ENCODE measurements around the gene TYW1B. TPM values are rescaled to one million over a fixed set of nuclear protein-coding genes. Genes with fewer than 3 reads are reported as not detected.
"Not testable (repeated sequence)": the region's sequence is repeated elsewhere in the genome, so short reads cannot be mapped to it uniquely, and the experiment has no call there.

The TYW1B gene
- total RNA-seq, 1 experiment from 2014 or later: 5.5 TPM

GRCh38 chr7:72850746-72851145 is 22.7 kb upstream of the TYW1B start:
- H3K27me3 Mint-ChIP-seq (ENCODE audit: low read depth); H3K9me3 ChIP-seq (ENCODE audit: control insufficient read depth, low read depth, low read length); H3K4me1 ChIP-seq (ENCODE audit: insufficient read depth, low read length); H3K79me2 ChIP-seq (ENCODE audit: insufficient read depth, low read length); H3K27me3 ChIP-seq (ENCODE audit: insufficient read depth, low read length); H3K4ac ChIP-seq (ENCODE audit: low read depth, low read length); H2BK15ac ChIP-seq (ENCODE audit: low read depth, low read length); H3K56ac ChIP-seq (ENCODE audit: insufficient read length, low read depth, low read length); H3K9me3 Mint-ChIP-seq; H3K9ac ChIP-seq (ENCODE audit: extremely low read depth, insufficient read length, low read length); H3K23me2 ChIP-seq (ENCODE audit: insufficient read length, low read depth, low read length, poor library complexity, severe bottlenecking); H2BK5ac ChIP-seq (ENCODE audit: insufficient read length, low read length); H2BK20ac ChIP-seq (ENCODE audit: low read depth, low read length, poor library complexity, severe bottlenecking); H4K5ac ChIP-seq (ENCODE audit: insufficient read length, low read depth, low read length); H3K14ac ChIP-seq (ENCODE audit: insufficient read depth, low read length); H4K91ac ChIP-seq (ENCODE audit: insufficient read length, low read depth, low read length); H3K36me3 Mint-ChIP-seq (ENCODE audit: insufficient read depth in 1 of 3, low read depth in 3 of 3); H3K4me2 ChIP-seq (ENCODE audit: insufficient read depth, insufficient read length, low read length); H4K20me1 ChIP-seq (ENCODE audit: control insufficient read depth, insufficient read depth, insufficient read length); H2AK5ac ChIP-seq (ENCODE audit: insufficient read length, low read length); H2BK12ac ChIP-seq (ENCODE audit: insufficient read length, low read depth, low read length); H3K79me1 ChIP-seq (ENCODE audit: insufficient read depth, low read depth, low read length, poor library complexity, severe bottlenecking); H3K27ac ChIP-seq (ENCODE audit: insufficient read length, low read depth, low read length); H3K18ac ChIP-seq (ENCODE audit: insufficient read length, low read depth, low read length); H3T11ph ChIP-seq (ENCODE audit: low read length); H2BK120ac ChIP-seq (ENCODE audit: low read depth, low read length, poor library complexity, severe bottlenecking); DNase-seq; H4K8ac ChIP-seq (replicated peaks; ENCODE audit: insufficient read length, low read depth, low read length); H2AFZ ChIP-seq (ENCODE audit: low read length); H3K23ac ChIP-seq (ENCODE audit: insufficient read length, low read depth, low read length): not testable (repeated sequence)
- Mint-ChIP-seq H3K27ac (peak overlapping the region; percentile 40 to 94 (median 64); a peak in 3 of 7 replicates), H3K4me3 (0 out of 5 replicates have a peak overlapping the region, but pooled peaks of 1 of the 2 experiments have one; percentile 11), H3K4me1 (peaks cover 10 to 13% of the 10 kb centered on the region in 2 experiments)
- no CpG with 5 or more reads among the region's 3 CpGs for WGBS (ENCODE audit: extremely low coverage, insufficient read length, low lambda C conversion rate)

GRCh38 chr7:72844146-72844545 is 16.1 kb upstream of the TYW1B start:
- H2BK120ac ChIP-seq (ENCODE audit: low read depth, low read length, poor library complexity, severe bottlenecking); H2BK20ac ChIP-seq (ENCODE audit: low read depth, low read length, poor library complexity, severe bottlenecking); H4K91ac ChIP-seq (ENCODE audit: insufficient read length, low read depth, low read length); H3K23me2 ChIP-seq (ENCODE audit: insufficient read length, low read depth, low read length, poor library complexity, severe bottlenecking); H2AFZ ChIP-seq (ENCODE audit: low read length); H3K4me1 Mint-ChIP-seq; H3K9ac ChIP-seq (ENCODE audit: extremely low read depth, insufficient read length, low read length); H3K27me3 Mint-ChIP-seq (ENCODE audit: low read depth); H3K27ac ChIP-seq (ENCODE audit: insufficient read length, low read depth, low read length); H4K5ac ChIP-seq (ENCODE audit: insufficient read length, low read depth, low read length); H2BK5ac ChIP-seq (ENCODE audit: insufficient read length, low read length); H3K4me1 ChIP-seq (ENCODE audit: insufficient read depth, low read length); H4K8ac ChIP-seq (replicated peaks; ENCODE audit: insufficient read length, low read depth, low read length); H2AK5ac ChIP-seq (ENCODE audit: insufficient read length, low read length); H2BK12ac ChIP-seq (ENCODE audit: insufficient read length, low read depth, low read length); H3K27ac Mint-ChIP-seq; H3T11ph ChIP-seq (ENCODE audit: low read length); H3K4ac ChIP-seq (ENCODE audit: low read depth, low read length); DNase-seq; H3K4me3 Mint-ChIP-seq; H2BK15ac ChIP-seq (ENCODE audit: low read depth, low read length); H3K79me2 ChIP-seq (ENCODE audit: insufficient read depth, low read length); H3K56ac ChIP-seq (ENCODE audit: insufficient read length, low read depth, low read length); H3K4me2 ChIP-seq (ENCODE audit: insufficient read depth, insufficient read length, low read length); H3K23ac ChIP-seq (ENCODE audit: insufficient read length, low read depth, low read length); H3K18ac ChIP-seq (ENCODE audit: insufficient read length, low read depth, low read length); H3K79me1 ChIP-seq (ENCODE audit: insufficient read depth, low read depth, low read length, poor library complexity, severe bottlenecking); H3K14ac ChIP-seq (ENCODE audit: insufficient read depth, low read length); H3K9me3 ChIP-seq (ENCODE audit: control insufficient read depth, low read depth, low read length); H4K20me1 ChIP-seq (ENCODE audit: control insufficient read depth, insufficient read depth, insufficient read length); H3K27me3 ChIP-seq (ENCODE audit: insufficient read depth, low read length): not testable (repeated sequence)
- H3K36me3 Mint-ChIP-seq (ENCODE audit: insufficient read depth in 1 of 3, low read depth in 3 of 3): peaks cover 12 to 13% (median 13%) of the 10 kb centered on the region in 3 experiments
- H3K9me3 Mint-ChIP-seq: peaks cover 12 to 18% of the 10 kb centered on the region in 2 experiments
- no CpG with 5 or more reads among the region's 15 CpGs for WGBS (ENCODE audit: extremely low coverage, insufficient read length, low lambda C conversion rate)

Measured in H9 (cell line).